DND-41 (cell line): ENCODE measurements around the gene AOC1.

Experiments used
- EZH2 ChIP-seq: IDR thresholded peaks from 3 replicates; pipeline ENCODE4 v1.6.1; 2012; ENCODE audit warnings: borderline replicate concordance, low read depth, mild to moderate bottlenecking, moderate library complexity, low read length, inconsistent platforms; ENCODE audit not compliant: severe bottlenecking
- TF ChIP-seq, protein P1 (sequence below): IDR thresholded peaks from 2 replicates; pipeline ENCODE4 v1.5.1; 2012; ENCODE audit warnings: borderline replicate concordance, low read length, moderate library complexity, mild to moderate bottlenecking; ENCODE audit not compliant: poor library complexity, severe bottlenecking; ENCODE audit errors: extremely low read depth

- TF ChIP-seq, protein P1, sequence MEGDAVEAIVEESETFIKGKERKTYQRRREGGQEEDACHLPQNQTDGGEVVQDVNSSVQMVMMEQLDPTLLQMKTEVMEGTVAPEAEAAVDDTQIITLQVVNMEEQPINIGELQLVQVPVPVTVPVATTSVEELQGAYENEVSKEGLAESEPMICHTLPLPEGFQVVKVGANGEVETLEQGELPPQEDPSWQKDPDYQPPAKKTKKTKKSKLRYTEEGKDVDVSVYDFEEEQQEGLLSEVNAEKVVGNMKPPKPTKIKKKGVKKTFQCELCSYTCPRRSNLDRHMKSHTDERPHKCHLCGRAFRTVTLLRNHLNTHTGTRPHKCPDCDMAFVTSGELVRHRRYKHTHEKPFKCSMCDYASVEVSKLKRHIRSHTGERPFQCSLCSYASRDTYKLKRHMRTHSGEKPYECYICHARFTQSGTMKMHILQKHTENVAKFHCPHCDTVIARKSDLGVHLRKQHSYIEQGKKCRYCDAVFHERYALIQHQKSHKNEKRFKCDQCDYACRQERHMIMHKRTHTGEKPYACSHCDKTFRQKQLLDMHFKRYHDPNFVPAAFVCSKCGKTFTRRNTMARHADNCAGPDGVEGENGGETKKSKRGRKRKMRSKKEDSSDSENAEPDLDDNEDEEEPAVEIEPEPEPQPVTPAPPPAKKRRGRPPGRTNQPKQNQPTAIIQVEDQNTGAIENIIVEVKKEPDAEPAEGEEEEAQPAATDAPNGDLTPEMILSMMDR = no peak
- no peak for TF ChIP-seq EZH2
Measured at GRCh38 chr7:150851492-150852370, 586 bp upstream of the AOC1 start.
